NCI-H748 (cell line): ENCODE data around the gene CCT8L2.
"Not testable (repeated sequence)": the region's sequence is repeated elsewhere in the genome, so short reads cannot be mapped to it uniquely, and the experiment has no call there.

Experiments
- DNase-seq: peaks from one replicate; lab custom pipeline; 2025; ENCODE audit not compliant: unreplicated experiment; lab: John Stamatoyannopoulos, UW

The CCT8L2 gene

DNA sequence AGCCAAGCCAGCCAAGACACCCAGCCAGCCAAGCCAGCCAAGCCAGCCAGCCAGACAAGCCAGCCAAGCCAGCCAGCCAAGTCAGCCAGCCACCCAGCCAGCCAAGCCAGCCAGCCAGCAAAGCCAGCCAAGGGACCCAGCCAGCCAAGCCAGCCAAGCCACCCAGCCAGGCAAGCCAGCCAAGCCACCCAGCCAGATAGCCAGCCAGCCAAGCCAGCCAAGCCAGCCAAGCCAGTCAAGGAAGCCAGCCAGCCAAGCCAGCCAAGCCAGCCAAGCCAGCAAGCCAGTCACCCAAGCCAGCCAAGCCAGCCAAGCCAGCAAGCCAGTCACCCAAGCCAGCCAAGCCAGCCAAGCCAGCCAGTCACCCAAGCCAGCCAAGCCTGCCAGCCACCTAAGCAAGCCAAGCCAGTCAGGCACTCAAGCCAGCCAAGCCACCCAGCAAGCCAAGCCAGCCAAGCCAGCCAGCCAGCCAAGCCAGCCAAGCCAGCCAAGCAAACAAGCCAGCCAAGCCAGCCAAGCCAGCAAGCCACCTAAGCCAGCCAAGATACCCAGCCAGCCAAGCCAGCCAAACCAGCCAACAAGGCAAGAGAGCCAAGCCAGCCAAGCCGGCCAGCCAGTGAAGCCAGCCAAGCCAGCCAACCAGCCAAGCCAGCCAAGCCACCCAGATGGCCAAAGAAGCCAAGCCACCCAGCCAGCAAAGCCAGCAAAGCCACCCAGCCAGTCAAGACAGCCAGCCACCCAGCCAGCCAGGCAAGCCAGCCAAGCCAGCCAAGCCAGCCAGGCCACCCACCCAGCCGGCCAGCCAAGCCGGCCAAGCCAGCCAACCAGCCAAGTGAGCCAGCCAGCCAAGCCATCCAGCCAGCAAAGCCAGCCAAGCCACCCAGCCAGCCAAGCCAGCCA is 33.3 kb downstream of the CCT8L2 start:
- DNase-seq = no peak

DNA sequence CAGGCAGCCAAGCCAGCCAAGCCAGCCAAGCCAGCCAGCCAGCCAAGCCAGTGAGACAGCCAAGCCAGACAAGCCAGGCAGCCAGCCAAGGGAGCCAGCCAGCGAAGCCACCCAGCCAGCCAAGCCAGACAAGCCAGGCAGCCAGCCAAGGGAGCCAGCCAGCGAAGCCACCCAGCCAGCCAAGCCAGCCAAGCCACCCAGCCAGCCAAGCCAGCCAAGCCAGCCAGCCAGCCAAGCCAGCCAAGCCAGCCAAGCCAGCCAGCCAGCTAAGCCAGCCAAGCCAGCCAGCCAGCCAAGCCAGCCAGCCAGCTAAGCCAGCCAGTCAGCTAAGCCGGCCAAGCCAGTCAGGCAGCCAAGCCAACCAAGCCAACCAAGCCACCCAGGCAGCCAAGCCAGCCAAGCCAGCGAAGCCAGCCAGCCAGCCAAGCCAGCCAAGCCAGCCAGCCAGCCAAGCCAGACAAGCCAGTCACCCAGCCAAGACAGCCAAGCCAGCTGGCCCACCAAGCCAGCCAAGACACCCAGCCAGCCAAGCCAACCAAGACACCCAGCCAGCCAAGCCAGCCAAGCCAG is 34.1 kb downstream of the CCT8L2 start:
- not testable (repeated sequence) for DNase-seq

DNA sequence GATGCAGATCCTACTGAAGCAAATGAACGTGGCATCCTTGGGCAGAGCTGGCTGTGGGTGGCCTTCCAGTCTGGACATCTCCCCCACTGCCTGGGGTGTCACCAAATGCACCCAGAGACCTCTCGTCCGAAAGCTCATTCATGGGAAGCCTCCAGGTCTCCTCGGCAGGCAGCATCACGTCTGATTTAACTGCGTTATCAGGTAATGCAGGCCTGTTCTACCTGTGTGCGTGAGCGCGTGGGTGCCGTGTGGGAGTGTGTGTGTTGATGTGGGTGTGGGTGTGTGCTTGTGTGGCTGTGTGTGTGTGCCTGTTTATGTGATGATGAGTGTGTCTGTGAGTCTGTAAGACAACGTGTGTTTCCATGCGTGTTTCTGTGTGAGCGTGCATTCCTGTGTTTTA is 35.1 kb downstream of the CCT8L2 start:
- DNase-seq = not testable (repeated sequence)

DNA sequence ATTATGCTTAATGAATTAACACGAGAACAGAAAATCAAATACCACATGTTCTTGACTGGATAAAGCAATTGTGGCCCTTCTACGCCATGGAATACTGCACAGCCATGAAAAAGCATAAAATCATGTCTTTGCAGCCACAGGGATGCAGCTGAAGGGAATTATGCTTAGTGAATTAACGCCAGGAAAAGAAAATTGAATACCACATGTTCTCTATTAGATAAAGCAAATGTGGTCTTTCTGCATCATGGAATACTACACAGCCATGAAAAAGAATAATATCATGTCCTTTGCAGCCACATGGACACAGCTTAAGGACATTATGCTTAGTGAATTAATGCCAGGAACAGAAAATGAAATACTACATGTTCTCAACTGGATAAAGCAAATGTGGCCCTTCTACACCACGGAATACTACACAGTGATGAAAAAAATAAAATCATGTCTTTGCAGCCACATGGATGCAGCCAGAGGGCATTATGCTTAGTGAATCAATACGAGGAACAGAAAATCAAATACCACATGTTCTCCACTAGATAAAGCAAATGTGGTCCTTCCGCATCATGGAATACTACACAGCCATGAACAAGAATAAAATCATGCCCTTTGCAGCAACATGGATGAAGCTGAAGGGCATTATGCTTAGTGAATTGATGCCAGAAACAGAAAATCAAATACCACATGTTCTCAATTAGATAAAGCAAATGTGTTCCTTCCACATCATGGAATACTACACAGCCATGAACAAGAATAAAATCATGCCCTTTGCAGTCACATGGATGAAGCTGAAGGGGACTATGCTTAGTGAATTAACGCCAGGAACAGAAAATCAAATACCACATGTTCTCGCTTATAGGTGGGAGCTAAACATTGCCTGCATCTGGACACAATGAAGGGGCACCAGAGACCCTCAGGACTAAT is 37.3 kb downstream of the CCT8L2 start:
- DNase-seq = not testable (repeated sequence)

DNA sequence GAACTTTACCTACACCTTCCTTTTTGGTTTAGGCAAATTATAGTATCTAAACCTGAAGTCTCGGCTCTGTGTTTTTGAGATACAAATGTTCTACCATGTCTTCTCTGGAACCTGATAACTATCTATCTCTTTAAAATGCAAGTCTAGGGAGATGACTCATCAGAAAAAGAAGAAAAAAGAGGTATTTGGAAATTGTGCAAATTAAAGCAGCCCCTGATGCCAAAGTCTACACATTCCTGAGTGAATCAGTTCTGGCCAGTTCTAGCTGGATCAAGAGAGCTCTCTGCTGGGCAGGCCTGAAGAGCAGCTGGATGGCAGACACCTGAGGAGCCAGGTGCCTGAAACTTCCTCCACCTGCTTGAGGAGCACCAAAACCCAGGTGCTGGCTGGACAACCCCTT is 49.3 kb downstream of the CCT8L2 start:
- not testable (repeated sequence) for DNase-seq
